ENCODE data around the gene GLYATL1B. TPM values are rescaled to one million over a fixed set of nuclear protein-coding genes. Genes with fewer than 3 reads are reported as not detected.
"Not testable (repeated sequence)": the region's sequence is repeated elsewhere in the genome, so short reads cannot be mapped to it uniquely, and the experiment has no call there.

Gene GLYATL1B
- total and polyA plus RNA-seq, 2 of the 8 experiments (the other 6 are each of a cell fraction or from before 2014, with no cell fraction given) = not detected

- H3K14ac ChIP-seq (ENCODE audit: insufficient read length); H2BK120ac ChIP-seq (replicated peaks; ENCODE audit: low read depth, low read length); H4K91ac ChIP-seq (replicated peaks; ENCODE audit: insufficient read length, low read length); H4K20me1 ChIP-seq (replicated peaks in 1 of 2; ENCODE audit: control insufficient read depth in 1 of 2, insufficient read depth in 2 of 2, low read length in 2 of 2); H3K18ac ChIP-seq (ENCODE audit: extremely low read depth, low read length); H4K5ac ChIP-seq (ENCODE audit: insufficient read length, low read depth, low read length); H3K9me3 ChIP-seq (ENCODE audit: insufficient read depth in 2 of 2, low read depth in 1 of 2, low read length in 1 of 2); H2AK5ac ChIP-seq (ENCODE audit: low read depth, low read length); H3K23me2 ChIP-seq (ENCODE audit: low read depth, low read length); H2BK15ac ChIP-seq (ENCODE audit: low read length); H2BK12ac ChIP-seq (ENCODE audit: low read depth, low read length); H2BK5ac ChIP-seq (ENCODE audit: low read depth, low read length); H3K27ac ChIP-seq (ENCODE audit: low read depth, low read length); H3K79me1 ChIP-seq (ENCODE audit: low read depth, low read length); H2BK20ac ChIP-seq (ENCODE audit: low read length); H4K8ac ChIP-seq (ENCODE audit: extremely low read depth, insufficient read depth, low read length); H3K4ac ChIP-seq (replicated peaks; ENCODE audit: insufficient read length, low read depth, low read length); H3K9ac ChIP-seq (replicated peaks in 1 of 4; ENCODE audit: extremely low read depth in 1 of 4, low read depth in 3 of 4, low read length in 3 of 4); H3K23ac ChIP-seq (ENCODE audit: insufficient read length); H3K56ac ChIP-seq (replicated peaks; ENCODE audit: insufficient read length, low read depth, low read length); H3K4me1 ChIP-seq (replicated peaks in 1 of 4; ENCODE audit: control insufficient read depth in 3 of 4, insufficient read depth in 4 of 4, low read length in 3 of 4); H3K27me3 ChIP-seq (replicated peaks in 1 of 4; ENCODE audit: control insufficient read depth in 3 of 4, extremely low read depth in 1 of 4, insufficient read depth in 3 of 4, low read length in 3 of 4); H3K36me3 ChIP-seq (ENCODE audit: control insufficient read depth in 2 of 4, insufficient read depth in 4 of 4, low read length in 3 of 4); H3K79me2 ChIP-seq (ENCODE audit: control insufficient read depth in 1 of 2, insufficient read depth in 2 of 2, low read length in 2 of 2): not testable (repeated sequence)
- H3K4me3 ChIP-seq (ENCODE audit: extremely low read depth in 1 of 4, insufficient read depth in 2 of 4, low read depth in 3 of 4, low read length in 4 of 4) = peak overlapping the region; percentile 33 to 62 (median 39); a peak in 7 of 8 replicates
- peak overlapping the region; percentile 15 to 70; a peak in 3 of 4 replicates for H3K4me2 ChIP-seq (ENCODE audit: insufficient read depth in 1 of 2, low read depth in 2 of 2, low read length in 2 of 2)
- DNase-seq (ENCODE audit: low read depth in 1 of 2, low spot score in 2 of 2) (peak; percentile 88 to 100), FAIRE-seq (peak; percentile 97)
- POLR2A ChIA-PET (ENCODE audit: partially characterized antibody) = interaction anchor here (1.0 kb wide), 1 partner anchor 95 kb away, joined by 3 read pairs; no protein-coding TSS in a partner anchor
- 0 out of 2 replicates have a peak overlapping the region, but pooled peaks have one; percentile 51 for H2AFZ ChIP-seq (ENCODE audit: low read length)
- CTCF ChIA-PET (ENCODE audit: partially characterized antibody) = interaction anchor here (0.6 to 2.3 kb wide), 51 partner anchors 9 to 424 kb away, joined by 3 to 20 read pairs (median 4); partner anchors contain the start of genes FAM111A, FAM111B and GLYATL1
- 10% methylated on average over 27 of the region's 27 CpGs; no CpG with 5 or more reads in 1 of the 2 experiments for WGBS, 2 experiments (ENCODE audit: extremely low coverage in 1 of 2, insufficient coverage in 1 of 2, insufficient read length in 1 of 2, insufficient replicate concordance in 2 of 2, low coverage in 1 of 2, low lambda C conversion rate in 2 of 2, missing lambda C conversion rate in 1 of 2)
- TF ChIP-seq MAX (IDR thresholded peaks at IDR 0.05) = 0 out of 2 replicates have a peak, but pooled peaks have one; percentile 18
- 0 out of 2 replicates have a peak, but pooled peaks have one; percentile 31 for TF ChIP-seq TAF1 (IDR thresholded peaks at IDR 0.05; ENCODE audit: low read depth, low read length)
- TF ChIP-seq JUND (IDR thresholded peaks at IDR 0.05; ENCODE audit: low read length) = peak; percentile 18; the same call in 1 of the 2 replicates
- TF ChIP-seq SP1 (IDR thresholded peaks at IDR 0.05; ENCODE audit: low read depth, low read length) = peak; percentile 84
- peak; percentile 27; the same call in 1 of the 2 replicates for TF ChIP-seq NRF1 (IDR thresholded peaks at IDR 0.05; ENCODE audit: low read depth, low read length)
- peak; percentile 29; the same call in 1 of the 2 replicates for TF ChIP-seq E2F6 (IDR thresholded peaks at IDR 0.05)
- peak; percentile 91 to 94 for TF ChIP-seq RAD21 (IDR thresholded peaks at IDR 0.05 in 1 of 2, conservative IDR thresholded peaks at IDR 0.05 in 1 of 2; ENCODE audit: low read depth in 2 of 2, low read length in 2 of 2)
Measured at GRCh38 chr11:59058120-59059033, 27.7 kb upstream of the GLYATL1B start.

Data from H1 (cell line).